Ovary (tissue), 9 donors: ENCODE measurements around the gene SNCA. TPM values are rescaled to one million over a fixed set of nuclear protein-coding genes. Genes with fewer than 3 reads are reported as not detected.

ENCODE experiments used
- DNase-seq, 5 donors: peaks; one replicate each; pipeline ENCODE4 v3.0.0-alpha.2; 2019 to 2020
- H3K27ac ChIP-seq, 2 donors: fragments of 200-600 bp; one replicate each; pipeline versions ENCODE4 v1.5.1 to v1.8.0; 2019 to 2022
- H3K27me3 ChIP-seq: fragments of 200-600 bp; one replicate; pipeline ENCODE4 v1.8.0; 2022
- H3K36me3 ChIP-seq: fragments of 200-600 bp; sonication (generic); one replicate; pipeline ENCODE4 v1.5.1; 2019
- H3K4me1 ChIP-seq: one replicate; pipeline ENCODE4 v1.8.1; 2013; ENCODE audit warnings: mild to moderate bottlenecking, moderate library complexity; ENCODE audit not compliant: insufficient read depth
- H3K4me3 ChIP-seq: fragments of 200-600 bp; sonication (generic); one replicate; pipeline ENCODE4 v1.5.1; 2017
- H3K9me3 ChIP-seq, 2 donors: fragments of 200-600 bp in 1 of 2; sonication (generic) in 1 of 2; one replicate each; pipeline versions ENCODE4 v1.5.1 to v1.8.1; 2013 to 2019; ENCODE audit warnings: mild to moderate bottlenecking in 1 of 2, moderate library complexity in 1 of 2
- CTCF ChIP-seq, 3 donors: fragments of 450-650 bp in 2 of 3; fragments of 200-600 bp in 1 of 3; IDR thresholded peaks; one replicate each; pipeline versions ENCODE4 v1.5.1 to v1.8.0; 2016 to 2022; ENCODE audit warnings: antibody characterized with exemption in 3 of 3, mild to moderate bottlenecking in 1 of 3
- EP300 ChIP-seq: sonication (generic); formaldehyde crosslinking; IDR thresholded peaks from one replicate; pipeline ENCODE4 v1.6.1; 2017; ENCODE audit warnings: antibody characterized with exemption
- POLR2A ChIP-seq: fragments of 450-650 bp; IDR thresholded peaks from one replicate; pipeline ENCODE4 v1.6.1; 2017; ENCODE audit warnings: antibody characterized with exemption, mild to moderate bottlenecking, moderate library complexity
- WGBS, 3 donors: extraction: QIAGEN DNeasy Blood & Tissue Kit in 1 of 3; methylation state at CpG; one replicate each; pipeline versions ENCODE4 v1.1.5 to v1.1.7; 2013 to 2017; 5-methylcytosine and 5-hydroxymethylcytosine counted together
- intact Hi-C, 4 donors: fragments of 100-400 bp; cut with DNase I; formaldehyde crosslinking; loops; one replicate each; pipeline versions ENCODE4 v1.11.0 to v1.15.1; 2022 to 2023
- polyA plus RNA-seq, 2 donors: library from polyadenylated mRNA; stranded (reverse); fragments of 200-250 nt in 1 of 2; fragments of 350-450 nt in 1 of 2; fragmentation: Illumina TruSeq in 1 of 2; extraction: RNeasy Lipid Tissue Mini Kit (QIAGEN cat#74804) in 1 of 2; gene quantifications; one replicate each; pipeline ENCODE4 v1.2.3, GENCODE V29; 2013 to 2014
- total RNA-seq, 7 donors: library from RNA; depleted of rRNA in 2 of 7; stranded (reverse); fragments of >200 nt in 2 of 7; fragmentation: NEBNext Ultra II Directional in 3 of 7; extraction: Animal tissue kit (Norgen Biotek cat#: 25700) in 3 of 7; gene quantifications; one replicate each; pipeline versions ENCODE4 v1.1.0 to v1.2.4, GENCODE V29; 2016 to 2023
- donor health status: DM: no; HTN: no; CAD: no; lungs with moderate emphysema.
- donor health status: DM: no; HTN: no; CAD: no.
- donor health status: Bipolar disorder and iron deficiency.
- donor health status: DM: yes; HTN: yes; CAD: no.
- donor health status: DM: no; HTN: no; CAD: no.
- donor health status: DM: yes; HTN: yes; CAD: no.

SNCA gene
- total and polyA plus RNA-seq, 9 donors: 7.6 to 69.8 (median 24.4) TPM

GRCh38 chr4:89751416-89751815 lies 85.5 kb downstream of the SNCA start:
- H3K27ac ChIP-seq: no peak overlapping the region
- DNase-seq: no peak
- H3K4me3 ChIP-seq: no peak overlapping the region
- no peak for TF ChIP-seq POLR2A
- no peak for TF ChIP-seq CTCF (IDR thresholded peaks at IDR 0.05)
- H3K4me1 ChIP-seq: peaks cover 9% of the 10 kb centered on the region
- H3K9me3 ChIP-seq: no peaks in the 10 kb centered on the region
- intact Hi-C loops: loop anchor here in 1 of 4 donors (10.0 kb wide), 1 partner anchor 83 kb away; the partner anchor contains the start of gene SNCA
- WGBS, 3 donors: 59 to 70% (median 63%) methylated on average over 5 of the region's 5 CpGs
- no peaks in the 10 kb centered on the region for H3K36me3 ChIP-seq
- H3K27me3 ChIP-seq: no peaks in the 10 kb centered on the region

- no peak for DNase-seq
- Histone ChIP-seq H3K27ac (no peak overlapping the region), H3K4me3 (no peak overlapping the region), H3K36me3 (no peaks in the 10 kb centered on the region), H3K4me1 (peaks cover 6% of the 10 kb centered on the region), H3K27me3 (no peaks in the 10 kb centered on the region), H3K9me3 (no peaks in the 10 kb centered on the region)
- no peak for TF ChIP-seq POLR2A
- TF ChIP-seq CTCF (IDR thresholded peaks at IDR 0.05): no peak
- no peak for TF ChIP-seq EP300
- intact Hi-C loops: no loop called here
- WGBS, 3 donors: 15 to 27% (median 21%) methylated on average over 1 of the region's 1 CpG
These were observed 90.6 kb downstream of the SNCA start for GRCh38 chr4:89746377-89746776.

GRCh38 chr4:89745708-89746107 lies 91.3 kb downstream of the SNCA start:
- H3K9me3 ChIP-seq: no peaks in the 10 kb centered on the region
- no peak for TF ChIP-seq EP300
- no peak for TF ChIP-seq CTCF (IDR thresholded peaks at IDR 0.05)
- no peak for TF ChIP-seq POLR2A
- intact Hi-C loops: no loop called here
- 80 to 100% (median 96%) methylated on average over 1 of the region's 1 CpG for WGBS, 3 donors
- no peak overlapping the region for H3K27ac ChIP-seq
- no peaks in the 10 kb centered on the region for H3K27me3 ChIP-seq
- no peak overlapping the region for H3K4me3 ChIP-seq
- no peak for DNase-seq
- H3K4me1 ChIP-seq: peaks cover 6% of the 10 kb centered on the region
- no peaks in the 10 kb centered on the region for H3K36me3 ChIP-seq

DNA sequence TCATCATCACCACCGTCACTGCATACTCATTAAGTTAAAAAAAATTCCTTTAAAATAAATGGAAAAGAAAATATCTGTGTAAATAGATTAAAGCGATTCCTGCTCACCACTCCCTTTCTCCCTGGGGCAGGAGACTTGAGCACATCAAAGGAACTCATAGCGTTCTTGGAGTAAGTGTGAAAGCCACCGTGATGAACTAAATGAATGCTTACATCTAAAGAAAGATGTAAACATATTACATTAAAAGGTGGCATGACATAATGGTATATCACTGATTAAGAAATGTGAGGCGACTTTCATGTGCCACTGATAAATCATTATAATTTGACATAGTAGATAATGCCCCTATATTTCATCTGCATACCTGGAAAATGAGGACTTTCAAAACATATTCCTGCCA lies 92.0 kb downstream of the SNCA start:
- 32 to 44% (median 38%) methylated on average over 5 of the region's 5 CpGs for WGBS, 3 donors

More for the DNA sequence above, 92.0 kb downstream of the SNCA start:
- Histone ChIP-seq H3K36me3 (no peaks in the 10 kb centered on the region), H3K4me1 (peaks cover 6% of the 10 kb centered on the region), H3K27ac (no peak overlapping the region), H3K27me3 (no peaks in the 10 kb centered on the region), H3K9me3 (no peaks in the 10 kb centered on the region), H3K4me3 (no peak overlapping the region)
- intact Hi-C loops: no loop called here
- no peak for DNase-seq
- no peak for TF ChIP-seq CTCF (IDR thresholded peaks at IDR 0.05)
- no peak for TF ChIP-seq POLR2A
